Measurements from ENCODE around the gene CCN5.

DNA sequence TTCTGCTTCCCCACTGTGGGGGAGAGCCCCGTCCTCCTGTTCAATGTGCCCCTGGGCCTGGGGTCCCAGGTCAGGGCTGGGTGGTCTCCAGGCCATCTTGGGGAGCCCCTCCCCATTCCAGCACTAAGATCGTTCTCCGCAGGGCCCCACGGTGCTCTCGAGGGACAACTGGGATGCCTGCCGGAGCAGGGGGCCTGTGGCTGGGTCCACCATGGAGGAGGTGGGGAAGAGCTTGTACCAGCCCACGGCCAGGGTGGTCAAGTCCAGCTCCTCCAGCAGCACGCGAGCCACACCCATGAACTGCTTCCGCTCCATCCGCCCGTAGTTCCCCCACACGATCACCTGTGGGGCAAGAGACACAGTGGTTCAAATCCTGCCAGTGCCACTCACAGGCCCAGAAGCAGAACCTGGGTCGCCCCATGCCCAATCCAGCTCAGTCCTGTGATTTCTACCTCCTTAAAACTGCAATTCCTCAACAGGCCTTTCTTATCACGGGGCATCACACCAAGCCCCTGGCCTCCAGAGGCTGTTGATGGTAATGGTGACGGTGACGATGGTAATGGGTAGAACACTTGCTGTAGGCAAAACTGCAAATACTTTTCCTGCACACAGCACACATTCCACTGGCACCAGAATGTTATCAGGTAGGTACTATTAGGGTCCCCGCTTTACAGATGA, 41.0 kb downstream of the CCN5 start:
- TF ChIP-seq CTCF (IDR thresholded peaks at IDR 0.05) (no peak), POLR2AphosphoS5 (IDR thresholded peaks at IDR 0.05) (no peak), POLR2A (IDR thresholded peaks at IDR 0.05) (no peak)

Data from breast epithelium (tissue), 3 donors.